NCI-H748 (cell line): Measurements from ENCODE around the gene SNW1.
"Not testable (repeated sequence)": the region's sequence is repeated elsewhere in the genome, so short reads cannot be mapped to it uniquely, and the experiment has no call there.

Experiments used
- DNase-seq: peaks from one replicate; lab custom pipeline; 2025; ENCODE audit not compliant: unreplicated experiment; lab: John Stamatoyannopoulos, UW

The SNW1 gene

GRCh38 chr14:77752266-77752665 lies 8.7 kb downstream of the SNW1 start:
- no peak for DNase-seq

DNA sequence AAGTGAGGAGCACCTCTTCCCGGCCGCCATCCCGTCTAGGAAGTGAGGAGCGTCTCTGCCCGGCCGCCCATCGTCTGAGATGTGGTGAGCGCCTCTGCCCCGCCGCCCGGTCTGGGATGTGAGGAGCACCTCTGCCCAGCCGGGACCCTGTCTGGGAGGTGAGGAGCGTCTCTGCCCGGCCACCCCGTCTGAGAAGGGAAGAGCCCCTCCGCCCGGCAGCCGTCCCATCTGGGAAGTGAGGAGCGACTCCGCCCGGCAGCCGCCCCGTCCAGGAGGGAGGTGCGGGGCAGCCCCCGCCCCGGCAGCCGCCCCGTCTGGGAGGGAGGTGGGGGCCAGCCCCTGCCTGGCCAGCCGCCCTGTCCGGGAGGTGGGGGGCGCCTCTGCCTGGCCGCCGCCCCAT lies 13.5 kb downstream of the SNW1 start:
- not testable (repeated sequence) for DNase-seq

DNA sequence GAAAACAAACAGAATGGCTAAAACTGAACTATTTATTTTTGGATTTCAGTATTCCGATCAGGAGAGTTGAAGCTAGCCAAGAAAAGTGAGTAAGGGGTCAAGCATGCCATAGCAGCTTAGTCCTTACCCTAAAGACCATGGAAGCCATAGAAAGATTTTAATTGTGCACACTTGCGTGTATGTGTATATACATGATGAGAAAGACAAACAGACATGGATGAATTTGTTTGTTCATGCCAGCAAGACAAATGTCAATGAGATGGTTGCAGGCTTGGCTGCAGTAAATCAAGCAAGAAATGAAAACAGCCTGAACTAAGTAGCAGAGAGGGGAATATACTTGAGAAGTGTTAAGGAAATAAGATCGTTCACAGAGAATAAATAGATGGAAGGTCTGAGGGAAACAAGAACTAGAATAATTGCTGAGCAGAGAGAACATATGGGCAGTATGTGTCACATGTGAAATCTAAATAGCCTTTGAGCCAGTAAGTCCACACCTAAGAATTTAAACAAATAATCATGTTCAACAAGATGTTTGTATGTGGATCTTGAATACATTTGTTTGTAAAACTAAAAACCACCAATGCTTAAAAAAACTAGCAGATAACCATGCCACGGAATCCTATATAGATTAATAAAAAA lies 14.8 kb downstream of the SNW1 start:
- DNase-seq: no peak

DNA sequence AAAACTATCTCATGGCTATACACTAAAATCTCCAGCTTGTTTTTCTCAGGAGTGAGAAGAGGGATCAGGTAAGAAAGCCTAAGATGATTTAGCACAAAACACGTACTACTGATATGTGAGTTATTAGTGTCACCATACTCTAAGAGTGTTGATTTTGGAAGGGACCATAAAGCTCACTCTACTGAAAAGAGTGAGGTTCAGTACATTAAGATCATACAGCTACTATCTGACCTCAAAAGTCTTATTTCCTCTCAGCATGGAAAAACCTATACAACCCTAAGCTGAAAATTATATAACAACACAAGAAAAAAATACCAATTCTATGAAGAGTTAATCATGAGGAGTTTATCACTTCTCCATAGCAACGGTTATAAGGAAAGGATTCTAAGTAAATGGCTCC lies 19.5 kb downstream of the SNW1 start:
- no peak for DNase-seq

DNA sequence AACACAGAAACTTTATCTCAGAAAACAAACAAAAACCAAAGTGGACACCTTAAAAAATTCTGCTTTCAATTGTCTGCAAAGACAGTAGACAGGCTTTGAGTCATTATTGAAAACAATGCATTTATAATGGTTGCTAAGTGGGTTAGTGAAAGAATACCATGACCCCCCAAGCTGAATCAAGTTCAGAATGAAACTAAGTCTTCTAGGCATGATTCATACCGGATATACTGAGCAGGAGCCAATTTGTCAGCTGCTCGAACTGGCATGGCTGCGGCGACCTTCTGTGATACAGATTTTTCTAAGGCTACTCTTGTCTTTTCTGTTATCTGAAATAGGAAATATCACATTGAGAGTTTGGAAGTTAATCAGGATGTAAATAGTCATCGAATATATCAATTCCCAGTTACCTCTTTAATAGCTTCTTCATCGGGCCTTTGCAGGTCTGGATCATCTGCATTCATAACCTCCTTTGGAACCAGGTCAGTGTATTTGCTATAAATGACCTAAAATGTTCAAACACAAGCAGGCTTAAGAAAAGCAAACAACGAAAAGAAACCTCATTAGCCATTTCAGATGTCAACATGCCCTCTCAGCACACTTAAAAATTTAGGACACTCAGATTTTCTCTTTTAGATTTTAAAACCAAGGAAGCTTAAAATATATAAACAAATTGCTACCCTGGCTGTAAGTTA lies 22.3 kb downstream of the SNW1 start:
- no peak for DNase-seq

- DNase-seq: no peak
Measured at GRCh38 chr14:77730976-77731497, 29.9 kb downstream of the SNW1 start.

DNA sequence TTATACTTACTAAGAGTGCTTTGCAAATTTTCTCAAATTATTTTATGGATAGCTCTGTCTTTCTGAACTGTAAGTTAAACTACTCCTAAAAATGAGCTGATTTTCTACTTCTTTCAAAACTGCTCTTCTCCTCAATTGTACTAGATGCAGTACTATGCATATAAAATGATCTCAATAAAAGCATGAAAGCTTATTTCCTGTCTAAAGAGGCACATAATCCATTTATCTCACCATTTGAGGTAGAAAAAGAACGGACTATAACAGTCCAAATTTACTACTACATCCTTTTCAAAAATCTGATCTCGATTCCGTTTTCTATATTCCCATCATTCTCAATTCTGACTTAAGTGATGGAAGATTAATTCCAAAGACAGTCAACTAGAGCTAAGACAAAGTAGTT lies 38.7 kb downstream of the SNW1 start:
- DNase-seq: no peak

GRCh38 chr14:77721437-77721836 lies 39.5 kb downstream of the SNW1 start:
- no peak for DNase-seq

DNA sequence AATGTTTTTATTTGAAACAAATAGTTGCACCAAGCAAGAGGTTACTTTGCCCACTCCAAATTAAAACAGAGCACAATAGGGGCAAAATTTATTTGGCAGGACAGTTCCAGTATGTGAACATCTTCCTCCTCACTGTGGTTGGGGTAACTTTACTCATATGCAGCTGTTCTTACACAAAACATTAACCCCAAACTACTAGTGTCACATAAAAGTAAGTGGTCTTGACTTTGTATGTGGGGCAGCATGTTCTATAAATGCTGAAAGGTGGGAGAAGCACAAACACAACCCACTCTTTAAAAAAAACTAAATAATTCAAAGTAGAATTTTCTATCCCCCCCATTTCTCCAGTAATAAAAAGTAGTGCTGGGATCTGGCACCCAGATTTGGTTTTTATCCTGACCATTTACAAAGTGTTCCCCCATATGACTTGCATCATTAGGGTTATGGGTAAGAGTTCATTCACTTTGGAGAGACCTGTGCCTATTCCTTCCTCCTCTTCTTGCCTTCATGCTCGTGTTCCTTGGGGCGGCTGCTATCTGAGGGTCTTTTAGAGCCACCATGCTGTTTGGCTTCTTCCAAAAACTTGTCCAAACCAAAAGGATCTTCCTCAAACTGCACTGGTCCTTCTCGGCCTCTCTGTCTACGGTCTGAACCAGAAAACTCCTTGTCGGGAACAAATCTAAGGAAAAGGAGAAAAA lies 43.2 kb downstream of the SNW1 start:
- DNase-seq: no peak

DNA sequence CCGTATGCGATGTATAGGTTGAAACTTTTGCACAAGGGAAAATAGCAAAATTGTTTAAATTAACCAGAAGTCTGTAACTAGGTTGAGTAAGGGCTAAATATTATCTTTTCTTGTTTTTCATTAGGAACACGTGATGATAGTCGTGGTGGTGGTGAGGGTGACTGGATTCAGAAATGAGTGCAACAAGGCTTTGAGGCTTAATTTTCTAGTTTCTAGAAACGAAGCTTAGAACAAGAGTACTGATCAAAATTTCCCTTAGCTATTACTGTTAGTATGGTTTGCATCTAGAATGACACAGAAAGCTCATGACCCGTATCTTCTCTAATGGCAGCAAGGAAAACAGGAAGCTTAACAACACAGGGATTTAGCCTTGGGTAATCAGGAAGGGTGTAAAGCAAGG lies 46.0 kb downstream of the SNW1 start:
- DNase-seq: no peak

- DNase-seq: no peak
Measured at GRCh38 chr14:77710364-77710763, 50.6 kb downstream of the SNW1 start.

GRCh38 chr14:77709412-77709811 lies 51.5 kb downstream of the SNW1 start:
- no peak for DNase-seq

GRCh38 chr14:77708749-77709148 lies 52.2 kb downstream of the SNW1 start:
- DNase-seq: no peak

GRCh38 chr14:77707724-77708408 lies 53.1 kb downstream of the SNW1 start, which contains the start of the genes ALKBH1 and SLIRP:
TSS of gene ALKBH1 (minus strand) at chr14:77708023. CDS start at chr14:77708004, 19 bp downstream.
TSS of gene SLIRP (plus strand) at chr14:77708103. CDS start at chr14:77708112, 9 bp downstream.
- peak; percentile 87 for DNase-seq

- peak; percentile 39 for DNase-seq
Measured at GRCh38 chr14:77707355-77707723, 53.6 kb downstream of the SNW1 start.

- DNase-seq: no peak
Measured at GRCh38 chr14:77691259-77691658, 69.7 kb downstream of the SNW1 start.

DNA sequence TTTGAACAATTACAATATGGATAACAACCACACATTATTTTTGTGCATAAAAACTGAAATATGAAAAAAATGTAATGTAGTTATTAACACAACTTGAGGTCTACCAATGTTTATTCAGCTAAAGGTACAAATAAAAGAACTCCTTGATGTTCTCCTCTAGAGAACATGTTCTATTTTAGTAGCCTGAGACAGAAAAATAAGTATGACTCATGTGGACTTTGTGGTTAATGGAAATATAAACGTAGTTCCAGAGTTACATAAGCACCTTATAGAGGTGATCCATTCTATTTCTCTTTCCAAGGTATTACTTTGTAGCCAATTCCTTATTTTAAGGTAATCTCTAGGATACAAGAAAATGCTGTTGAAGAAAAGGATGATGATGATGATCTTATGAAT lies 78.8 kb downstream of the SNW1 start:
- DNase-seq: no peak

DNA sequence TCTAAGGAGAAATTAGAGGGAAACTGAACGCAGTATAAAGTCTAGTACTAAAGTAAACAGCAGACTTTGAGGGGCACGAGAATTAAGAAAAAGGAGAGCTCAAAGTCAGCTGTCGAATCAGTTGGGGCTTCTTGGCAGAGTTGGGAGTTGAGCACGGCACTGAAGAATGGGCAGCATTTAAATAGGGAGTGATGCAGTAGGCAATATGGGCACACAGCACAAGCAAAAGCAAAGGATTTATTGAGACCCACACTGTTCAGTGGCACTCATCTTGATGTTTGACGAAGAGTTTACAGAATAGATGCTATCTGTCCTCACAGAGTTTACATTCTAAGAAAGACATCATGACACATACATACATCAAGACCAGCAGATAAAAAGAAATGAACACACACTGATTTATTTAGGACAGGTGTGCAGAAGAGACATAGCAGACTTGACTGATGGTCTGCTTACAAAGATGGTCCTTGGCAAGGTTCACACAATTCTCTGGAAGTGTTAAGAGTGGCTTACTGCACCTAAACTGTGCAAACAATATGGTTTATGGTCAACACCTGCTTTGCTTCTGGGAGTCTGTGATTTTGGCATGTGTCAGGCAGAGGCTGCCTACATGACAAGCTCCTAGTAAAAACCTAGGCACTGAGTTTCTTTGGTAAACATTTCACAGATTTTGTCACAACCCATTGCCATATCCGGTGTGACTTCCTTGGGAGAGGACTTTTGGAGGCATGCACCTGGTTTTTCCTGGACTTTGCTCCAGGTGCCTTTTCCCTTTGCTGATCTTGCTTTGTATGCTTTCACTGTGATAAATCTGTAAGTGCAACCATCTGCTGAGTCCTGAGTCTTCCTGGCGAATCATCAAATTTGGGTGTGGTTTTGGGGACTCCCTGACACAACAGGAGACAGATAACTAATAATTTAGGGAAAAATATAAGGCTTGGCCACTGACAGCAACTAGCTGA lies 79.5 kb downstream of the SNW1 start:
- no peak for DNase-seq

DNA sequence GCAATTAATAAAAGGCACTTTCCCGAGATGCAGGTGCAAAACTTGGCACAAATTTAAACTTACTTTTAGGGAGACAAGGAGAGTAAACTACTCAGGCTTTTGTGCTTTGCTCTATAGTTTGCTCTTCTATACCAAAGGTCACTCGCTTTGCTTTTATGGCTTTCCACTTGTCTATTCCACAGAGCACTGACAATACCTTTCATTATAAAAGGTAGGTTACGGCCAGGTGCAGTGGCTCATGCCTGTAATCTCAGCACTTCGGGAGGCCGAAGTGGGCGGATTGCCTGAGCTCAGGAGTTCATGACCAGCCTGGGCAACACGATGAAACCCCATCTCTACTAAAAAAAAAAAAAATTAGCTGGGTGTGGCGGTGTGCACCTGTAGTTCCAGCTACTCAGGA lies 86.0 kb downstream of the SNW1 start:
- DNase-seq: no peak

- DNase-seq: no peak
Measured at GRCh38 chr14:77673193-77673592, 87.8 kb downstream of the SNW1 start.
